ENCODE results near the gene SHC3.

GRCh38 chr9:88991066-88992034 lies 187.3 kb downstream of the SHC3 start, which contains the start of gene S1PR3:
- TF ChIP-seq CTCF (IDR thresholded peaks at IDR 0.05) (peak in 3 of 4 experiments; percentile 29 to 47 (median 40)), POLR2A (IDR thresholded peaks at IDR 0.05) (peak; percentile 77 to 78)

Data from gastroesophageal sphincter (tissue), 3 donors.